Measurements from ENCODE around the gene BIRC7. TPM values are rescaled to one million over a fixed set of nuclear protein-coding genes. Genes with fewer than 3 reads are reported as not detected.

The BIRC7 gene
- total and polyA plus RNA-seq, 2 of the 4 experiments (the other 2 are of a cell fraction), result not detected

GRCh38 chr20:63188159-63188442 is 47.6 kb upstream of the BIRC7 start:
- CTCF ChIA-PET, result no interaction called here
- intact Hi-C loops (cut with micrococcal nuclease), result loop anchor here (10.0 kb wide), 1 partner anchor 133 kb away; no protein-coding TSS in a partner anchor
- no peak overlapping the region for H4K8ac ChIP-seq (ENCODE audit: low read depth in 2 of 2, low read length in 2 of 2)
- no peak overlapping the region for H3K23ac ChIP-seq (ENCODE audit: low read depth, low read length)
- H3K4me1 ChIP-seq (ENCODE audit: control insufficient read depth, insufficient read depth, low read length), result no peaks in the 10 kb centered on the region
- in situ Hi-C loops (cut with MboI; ENCODE audit: low sequenced_read_pairs), result no loop called here
- no peak overlapping the region for H3K27ac ChIP-seq (ENCODE audit: insufficient read depth, low read length)
- no peak overlapping the region for H4K91ac ChIP-seq (ENCODE audit: insufficient read depth, low read depth, low read length)
- POLR2A ChIA-PET (ENCODE audit: unreplicated experiment), result no interaction called here
- H3K4ac ChIP-seq (ENCODE audit: low read depth, low read length), result no peak overlapping the region
- no peak overlapping the region for H3K18ac ChIP-seq (ENCODE audit: low read depth, low read length)
- peaks cover 9% of the 10 kb centered on the region for H3K9me1 ChIP-seq (ENCODE audit: insufficient read depth, low read length)
- H2BK120ac ChIP-seq (ENCODE audit: low read depth, low read length), result no peak overlapping the region
- dilution Hi-C loops (cut with HindIII; ENCODE audit: low sequenced_read_pairs, unreplicated experiment), result no loop called here
- H3K56ac ChIP-seq (ENCODE audit: extremely low read depth, insufficient read depth, low read length), result no peak overlapping the region
- H4K20me1 ChIP-seq (ENCODE audit: insufficient read depth, low read length), result peaks cover 15% of the 10 kb centered on the region
- H3K27me3 ChIP-seq (ENCODE audit: control insufficient read depth, insufficient read depth, low read length), result peaks cover 4% of the 10 kb centered on the region; the same call in 1 of the 2 replicates
- H3K9me3 ChIP-seq (ENCODE audit: control insufficient read depth, insufficient read depth, low read length), result no peaks in the 10 kb centered on the region
- no peak overlapping the region for H4K5ac ChIP-seq (ENCODE audit: low read depth, low read length)
- H3K79me1 ChIP-seq (ENCODE audit: low read depth in 1 of 2, low read length in 2 of 2), result no peaks in the 10 kb centered on the region
- no peak overlapping the region for H2AK5ac ChIP-seq (ENCODE audit: low read depth, low read length)
- H2AFZ ChIP-seq (replicated peaks; ENCODE audit: low read length, poor library complexity), result no peak overlapping the region
- no peak overlapping the region for H3K9ac ChIP-seq (ENCODE audit: low read depth, low read length)
- no peaks in the 10 kb centered on the region for H3K36me3 ChIP-seq (ENCODE audit: control insufficient read depth, insufficient read depth, low read length)
- no TSS peak for BruUV-seq (replicated peaks)
- H2BK5ac ChIP-seq (ENCODE audit: low read depth, low read length, poor library complexity, severe bottlenecking), result no peak overlapping the region
- no peak overlapping the region for H2AK9ac ChIP-seq (replicated peaks; ENCODE audit: low read depth, low read length, poor library complexity)
- TF ChIP-seq NFE2L2 (IDR thresholded peaks at IDR 0.05; ENCODE audit: low read depth, low read length) (no peak), MAFK (IDR thresholded peaks at IDR 0.05; ENCODE audit: low read depth, low read length) (no peak), RFX5 (IDR thresholded peaks at IDR 0.05; ENCODE audit: low read depth, low read length) (no peak), ELK1 (IDR thresholded peaks at IDR 0.05; ENCODE audit: borderline replicate concordance, low read depth, low read length) (no peak), RCOR1 (IDR thresholded peaks at IDR 0.05; ENCODE audit: insufficient replicate concordance, low read length) (no peak), CHD1 (IDR thresholded peaks at IDR 0.05; ENCODE audit: low read depth, low read length) (no peak), FOS (IDR thresholded peaks at IDR 0.05; ENCODE audit: low read depth, low read length) (no peak), BHLHE40 (IDR thresholded peaks at IDR 0.05; ENCODE audit: low read depth, low read length) (no peak), RAD21 (IDR thresholded peaks at IDR 0.05; ENCODE audit: low read length) (no peak), CEBPB (IDR thresholded peaks at IDR 0.05; ENCODE audit: low read depth, low read length) (no peak), MAZ (IDR thresholded peaks at IDR 0.05; ENCODE audit: borderline replicate concordance, low read depth, low read length) (no peak), SMC3 (IDR thresholded peaks at IDR 0.05; ENCODE audit: low read depth, low read length) (no peak), MXI1 (IDR thresholded peaks at IDR 0.05; ENCODE audit: borderline replicate concordance, low read depth, low read length) (no peak)
- TF ChIP-seq, protein P1, sequence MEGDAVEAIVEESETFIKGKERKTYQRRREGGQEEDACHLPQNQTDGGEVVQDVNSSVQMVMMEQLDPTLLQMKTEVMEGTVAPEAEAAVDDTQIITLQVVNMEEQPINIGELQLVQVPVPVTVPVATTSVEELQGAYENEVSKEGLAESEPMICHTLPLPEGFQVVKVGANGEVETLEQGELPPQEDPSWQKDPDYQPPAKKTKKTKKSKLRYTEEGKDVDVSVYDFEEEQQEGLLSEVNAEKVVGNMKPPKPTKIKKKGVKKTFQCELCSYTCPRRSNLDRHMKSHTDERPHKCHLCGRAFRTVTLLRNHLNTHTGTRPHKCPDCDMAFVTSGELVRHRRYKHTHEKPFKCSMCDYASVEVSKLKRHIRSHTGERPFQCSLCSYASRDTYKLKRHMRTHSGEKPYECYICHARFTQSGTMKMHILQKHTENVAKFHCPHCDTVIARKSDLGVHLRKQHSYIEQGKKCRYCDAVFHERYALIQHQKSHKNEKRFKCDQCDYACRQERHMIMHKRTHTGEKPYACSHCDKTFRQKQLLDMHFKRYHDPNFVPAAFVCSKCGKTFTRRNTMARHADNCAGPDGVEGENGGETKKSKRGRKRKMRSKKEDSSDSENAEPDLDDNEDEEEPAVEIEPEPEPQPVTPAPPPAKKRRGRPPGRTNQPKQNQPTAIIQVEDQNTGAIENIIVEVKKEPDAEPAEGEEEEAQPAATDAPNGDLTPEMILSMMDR (conservative IDR thresholded peaks at IDR 0.05; ENCODE audit: low read depth, low read length), result no peak
- H3K4me3 ChIP-seq (ENCODE audit: insufficient read depth, low read depth, low read length), result no peak overlapping the region
- no peak overlapping the region for H3K4me2 ChIP-seq (ENCODE audit: low read depth, low read length)
- DNase-seq (no peak), ATAC-seq (ENCODE audit: low read depth) (no peak)
- H2BK15ac ChIP-seq (ENCODE audit: low read depth, low read length), result no peak overlapping the region
- no peak overlapping the region for H2BK20ac ChIP-seq (ENCODE audit: low read depth, low read length)
- 100% methylated on average over 3 of the region's 13 CpGs; no CpG with 5 or more reads in 1 of the 2 experiments for WGBS, 2 experiments (ENCODE audit: extremely low coverage in 2 of 2, insufficient read length in 1 of 2)
- H3K14ac ChIP-seq (replicated peaks; ENCODE audit: low read depth, low read length), result no peak overlapping the region

Data from IMR-90 (cell line).